HG03520 (cell line): ENCODE results near the gene C6orf136.
"Not testable (repeated sequence)": the region's sequence is repeated elsewhere in the genome, so short reads cannot be mapped to it uniquely, and the experiment has no call there.

ENCODE experiments used
- ATAC-seq: cut with Tn5 transposase; IDR thresholded peaks from one replicate; pipeline ENCODE4 v1.9.1; 2021; ENCODE audit warnings: mild to moderate bottlenecking, moderate library complexity; ENCODE audit not compliant: unreplicated experiment

C6orf136 gene, protein sequence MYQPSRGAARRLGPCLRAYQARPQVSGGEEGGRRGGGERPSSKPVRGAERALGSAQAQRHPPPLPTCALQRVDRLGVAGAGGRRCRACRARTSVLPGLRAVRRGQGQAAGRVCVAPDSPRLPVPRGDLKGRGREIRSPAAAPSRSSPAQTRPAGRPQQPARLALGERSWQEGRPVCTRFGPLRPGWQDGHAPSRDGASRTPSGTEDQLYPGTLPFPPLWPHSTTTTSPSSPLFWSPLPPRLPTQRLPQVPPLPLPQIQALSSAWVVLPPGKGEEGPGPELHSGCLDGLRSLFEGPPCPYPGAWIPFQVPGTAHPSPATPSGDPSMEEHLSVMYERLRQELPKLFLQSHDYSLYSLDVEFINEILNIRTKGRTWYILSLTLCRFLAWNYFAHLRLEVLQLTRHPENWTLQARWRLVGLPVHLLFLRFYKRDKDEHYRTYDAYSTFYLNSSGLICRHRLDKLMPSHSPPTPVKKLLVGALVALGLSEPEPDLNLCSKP

DNA sequence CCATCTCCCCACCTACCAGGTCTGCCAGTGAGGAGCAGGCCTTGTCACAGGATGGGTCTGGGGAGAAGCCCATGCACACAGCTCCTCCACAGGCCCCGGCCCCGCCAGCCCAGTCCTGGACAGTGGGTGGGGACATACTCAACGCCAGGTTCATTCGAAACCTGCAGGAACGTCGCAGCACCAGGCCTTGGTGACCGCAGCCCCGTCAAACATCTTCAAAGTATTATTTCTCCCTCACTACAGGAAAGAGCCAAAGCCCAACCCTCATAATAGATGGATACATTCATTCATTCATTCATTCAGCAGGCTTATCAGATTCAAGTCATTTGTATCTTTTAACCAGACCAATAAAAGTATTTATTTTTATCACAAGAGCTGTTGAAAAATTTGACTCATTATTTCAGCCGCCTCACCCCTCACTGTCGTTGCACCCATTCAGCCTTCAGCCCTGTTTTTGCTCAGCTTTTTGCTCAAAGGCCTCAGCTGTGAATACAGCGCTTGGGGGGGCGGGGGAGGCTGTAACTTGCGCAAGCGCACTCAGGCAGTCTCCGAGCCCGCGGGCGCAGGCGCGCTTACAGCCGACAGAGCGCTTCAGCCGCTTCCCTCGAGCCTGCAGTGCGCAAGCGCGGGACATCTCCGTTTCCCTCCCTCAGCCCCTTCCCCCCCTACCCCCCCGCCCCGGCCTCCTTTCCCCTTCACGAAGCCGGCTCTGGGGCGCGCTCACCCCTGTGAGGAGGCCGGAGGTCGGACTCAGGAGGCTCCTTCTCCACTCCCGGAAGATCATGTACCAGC is at the start of gene C6orf136:
Gene C6orf136, plus strand, starts transcription at position 684 of the 792 bp plus-strand sequence. Its CDS starts 99 bp downstream, at position 783.
- peak; percentile 44 for ATAC-seq

DNA sequence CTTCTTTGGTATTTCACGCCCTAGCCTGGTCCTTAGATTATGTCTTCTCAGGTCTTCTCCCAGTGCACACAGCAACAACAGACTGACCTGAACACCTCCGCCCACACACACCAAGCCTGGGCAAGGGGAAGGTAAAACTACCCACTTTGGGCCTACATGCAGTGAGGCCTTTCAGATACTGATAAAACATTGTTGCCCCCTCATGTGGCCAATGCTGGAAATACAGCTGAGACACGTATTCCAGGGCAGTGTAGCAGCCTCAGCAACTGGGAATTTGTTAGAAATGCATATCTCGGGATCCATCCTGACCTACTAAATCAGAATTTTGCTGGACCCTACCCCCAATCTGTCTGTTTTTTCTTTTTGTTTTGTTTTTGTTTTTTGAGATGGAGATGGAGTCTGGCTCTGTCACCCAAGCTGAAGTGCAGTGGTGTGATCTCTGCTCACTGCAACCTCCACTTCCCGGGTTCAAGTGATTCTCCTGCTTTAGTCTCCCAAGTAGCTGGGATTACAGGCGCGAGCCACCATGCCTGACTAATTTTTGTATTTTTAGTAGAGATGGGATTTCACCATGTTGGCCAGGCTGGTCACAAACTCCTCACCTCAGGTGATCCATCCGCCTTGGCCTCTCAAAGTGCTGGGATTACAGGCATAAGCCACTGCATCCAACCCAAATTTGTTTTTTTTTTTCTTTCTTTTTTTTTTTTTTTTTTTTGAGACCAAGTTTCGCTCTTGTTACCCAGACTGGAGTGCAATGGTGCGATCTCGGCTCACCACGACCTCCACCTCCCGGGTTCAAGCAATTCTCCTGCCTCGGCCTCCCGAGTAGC is 49.4 kb upstream of the C6orf136 start:
- not testable (repeated sequence) for ATAC-seq

DNA sequence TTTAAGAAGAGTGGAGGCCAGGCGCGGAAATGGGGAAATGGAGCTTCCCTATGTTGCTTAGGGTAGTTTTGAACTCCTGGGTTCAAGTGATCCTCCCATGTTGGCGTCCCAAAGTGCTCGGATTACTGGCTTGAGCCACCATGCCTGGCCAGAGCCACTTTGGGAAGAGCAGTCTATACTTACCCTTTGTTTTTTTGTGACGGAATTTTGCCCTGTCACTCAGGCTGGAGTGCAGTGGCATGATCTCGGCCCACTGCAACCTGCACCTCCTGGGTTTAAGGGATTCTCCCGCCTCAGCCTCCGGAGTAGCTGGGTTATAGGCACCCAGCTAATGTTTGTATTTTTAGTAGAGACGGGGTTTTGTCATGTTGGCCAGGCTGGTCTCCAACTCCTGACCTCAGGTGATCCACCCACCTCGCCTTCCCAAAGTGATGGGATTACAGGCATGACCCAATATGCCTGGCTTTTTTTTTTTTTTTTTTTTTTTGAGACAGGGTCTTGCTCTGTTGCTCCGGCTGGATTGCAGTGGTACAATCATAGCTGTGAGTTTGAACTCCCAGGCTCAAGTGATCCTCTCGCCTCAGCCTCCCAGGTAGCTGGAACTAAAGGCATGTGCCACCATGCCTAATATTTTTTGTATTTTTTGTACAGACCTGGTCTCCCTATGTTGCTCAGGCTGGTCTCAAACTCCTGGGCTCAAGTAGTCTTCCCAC is 47.9 kb upstream of the C6orf136 start:
- ATAC-seq, result no peak

DNA sequence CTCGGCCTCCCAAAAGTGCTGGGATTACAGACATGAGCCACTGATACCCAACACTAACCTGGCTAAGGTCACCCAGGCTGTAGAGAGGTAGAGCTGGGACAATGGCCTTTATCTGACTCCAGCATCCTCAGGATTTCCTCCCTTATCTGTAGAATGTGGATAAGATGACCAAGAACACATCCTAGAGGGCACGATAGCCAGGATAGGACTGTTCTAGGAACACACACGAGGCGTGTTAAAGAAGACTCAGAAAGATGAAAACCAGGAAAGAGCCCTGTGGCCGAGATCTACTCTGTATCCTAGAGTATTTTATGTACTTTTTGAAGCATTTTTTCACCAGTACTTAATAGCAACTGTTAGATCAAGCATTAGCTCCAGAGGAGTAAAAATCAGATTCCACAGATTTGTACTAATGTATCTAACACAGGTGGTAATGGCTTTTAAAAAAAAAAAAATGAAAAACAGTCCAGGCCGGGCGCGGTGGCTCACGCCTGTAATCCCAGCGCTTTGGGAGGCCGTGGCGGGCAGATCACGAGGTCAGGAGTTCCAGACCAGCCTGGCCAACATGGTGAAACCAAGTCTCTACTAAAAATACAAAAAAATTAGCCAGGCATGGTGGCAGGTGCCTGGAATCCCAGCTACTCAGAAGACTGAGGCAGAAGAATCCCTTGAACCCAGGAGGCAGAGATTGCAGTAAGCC is 47.2 kb upstream of the C6orf136 start:
- ATAC-seq, result no peak

DNA sequence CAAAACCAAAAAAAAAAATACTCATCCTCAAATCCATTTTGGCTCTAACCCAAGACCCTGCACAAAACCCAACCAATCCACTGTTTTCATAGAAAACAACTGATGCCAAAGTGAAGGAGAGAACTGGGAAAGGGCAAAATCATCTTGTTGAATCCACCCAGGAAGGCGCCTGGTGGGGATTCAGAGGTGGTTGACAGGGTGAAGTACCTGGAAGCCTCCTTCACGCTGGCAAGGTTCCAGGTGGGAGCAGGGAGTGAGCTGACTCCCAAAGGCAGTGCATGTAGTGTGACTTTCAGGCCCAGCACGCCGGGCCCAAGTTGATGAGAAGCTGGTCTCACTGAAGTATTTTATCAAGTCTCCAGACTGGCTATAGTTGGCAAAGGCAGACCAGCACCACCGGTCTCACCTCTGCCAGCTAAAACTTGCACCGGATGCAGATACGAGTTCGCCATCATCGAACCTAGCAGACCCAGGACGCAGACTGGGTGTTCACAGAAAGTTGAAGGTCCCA is 46.4 kb upstream of the C6orf136 start:
- no peak for ATAC-seq

DNA sequence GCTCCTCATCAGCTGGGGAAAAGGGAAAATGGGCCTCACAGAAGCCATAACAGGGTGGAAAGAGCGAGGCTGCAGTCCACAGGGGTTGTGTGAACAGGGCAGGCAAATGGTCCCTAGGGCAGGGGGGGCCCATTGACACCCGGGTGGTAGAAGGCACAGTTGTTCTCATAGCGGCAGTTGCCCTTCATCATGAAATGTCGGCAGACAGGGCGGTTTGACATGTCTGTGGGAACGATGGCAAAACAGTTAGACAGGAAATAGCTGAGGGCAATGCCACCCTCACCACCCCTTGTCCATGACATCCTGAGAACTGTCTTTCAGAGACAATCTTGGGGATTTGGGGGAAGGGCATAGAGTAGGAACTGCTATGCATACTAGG is 45.5 kb upstream of the C6orf136 start:
- ATAC-seq, result no peak

DNA sequence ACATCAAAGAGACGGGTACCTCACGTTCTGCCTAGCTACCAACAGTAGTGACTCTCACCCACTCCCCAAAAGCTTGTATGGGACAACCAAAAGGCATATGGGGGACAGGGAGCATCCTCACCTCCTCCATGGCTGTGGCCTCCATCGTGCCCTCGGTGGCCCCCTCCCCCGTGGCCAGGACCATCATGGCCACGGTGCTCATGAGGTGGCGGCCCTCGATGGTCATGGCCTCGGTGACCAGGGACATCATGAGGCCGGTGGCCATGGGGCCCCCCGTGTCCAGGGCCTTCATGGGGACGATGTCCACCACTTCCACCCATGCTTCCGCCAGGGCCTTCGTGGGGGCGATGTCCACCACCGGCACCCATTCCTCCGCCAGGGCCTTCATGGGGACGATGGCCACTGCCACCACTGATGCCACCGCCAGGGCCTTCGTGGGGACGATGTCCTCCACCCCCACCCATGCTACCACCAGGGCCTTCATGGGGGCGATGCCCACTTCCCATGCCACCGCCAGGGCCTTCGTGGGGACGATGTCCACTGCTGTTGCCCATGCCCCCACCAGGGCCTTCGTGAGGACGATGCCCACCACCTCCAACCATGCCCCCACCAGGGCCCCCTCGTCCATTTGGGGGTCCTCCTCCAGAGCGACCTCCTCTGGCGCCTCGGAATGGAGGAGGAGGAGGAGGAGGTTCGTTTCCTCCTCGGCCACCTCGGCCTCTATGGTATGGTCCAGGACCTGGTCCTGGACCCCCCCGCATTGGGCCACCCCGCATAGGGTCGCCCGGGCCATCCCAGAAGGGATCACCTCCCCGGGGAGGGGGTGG is 44.9 kb upstream of the C6orf136 start:
- no peak for ATAC-seq

DNA sequence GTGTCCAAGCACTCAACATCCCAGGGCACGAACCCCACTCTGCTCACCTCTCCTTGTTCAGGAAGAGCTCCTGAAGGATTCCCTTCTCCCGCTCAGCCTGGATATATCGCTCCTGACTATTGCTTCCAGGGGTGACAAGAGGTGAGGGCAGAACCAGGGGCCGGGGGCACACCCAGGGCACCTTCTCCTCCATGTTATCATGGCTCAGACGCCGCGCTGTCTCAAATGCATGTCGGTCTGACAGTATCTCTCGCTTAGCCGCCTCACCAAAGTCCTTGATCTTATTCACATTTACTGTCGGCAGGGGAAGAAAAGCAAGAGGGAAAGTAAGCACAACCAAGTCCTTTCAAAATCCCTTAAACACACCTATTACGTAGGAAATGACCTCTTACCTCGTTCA is 43.0 kb upstream of the C6orf136 start:
- ATAC-seq, result no peak

DNA sequence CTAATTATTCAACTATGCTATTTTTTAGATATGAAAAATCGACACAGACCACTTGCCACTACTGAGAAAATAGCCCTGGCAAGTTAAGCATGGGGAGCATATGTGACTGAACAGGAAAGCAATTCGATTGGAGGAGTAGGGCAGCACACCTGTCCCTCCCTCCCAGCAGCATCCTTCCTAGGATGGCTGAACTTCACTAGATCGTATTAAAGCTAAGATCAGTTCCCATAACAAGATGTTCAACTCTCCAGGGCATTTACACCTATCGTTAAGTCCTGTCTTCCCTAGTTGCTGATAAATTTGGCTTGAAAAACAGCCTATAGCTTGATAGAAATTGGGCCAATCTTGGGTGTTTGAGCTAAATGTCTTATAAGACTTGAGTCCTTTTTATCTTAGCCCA is 36.9 kb upstream of the C6orf136 start:
- ATAC-seq, result no peak

DNA sequence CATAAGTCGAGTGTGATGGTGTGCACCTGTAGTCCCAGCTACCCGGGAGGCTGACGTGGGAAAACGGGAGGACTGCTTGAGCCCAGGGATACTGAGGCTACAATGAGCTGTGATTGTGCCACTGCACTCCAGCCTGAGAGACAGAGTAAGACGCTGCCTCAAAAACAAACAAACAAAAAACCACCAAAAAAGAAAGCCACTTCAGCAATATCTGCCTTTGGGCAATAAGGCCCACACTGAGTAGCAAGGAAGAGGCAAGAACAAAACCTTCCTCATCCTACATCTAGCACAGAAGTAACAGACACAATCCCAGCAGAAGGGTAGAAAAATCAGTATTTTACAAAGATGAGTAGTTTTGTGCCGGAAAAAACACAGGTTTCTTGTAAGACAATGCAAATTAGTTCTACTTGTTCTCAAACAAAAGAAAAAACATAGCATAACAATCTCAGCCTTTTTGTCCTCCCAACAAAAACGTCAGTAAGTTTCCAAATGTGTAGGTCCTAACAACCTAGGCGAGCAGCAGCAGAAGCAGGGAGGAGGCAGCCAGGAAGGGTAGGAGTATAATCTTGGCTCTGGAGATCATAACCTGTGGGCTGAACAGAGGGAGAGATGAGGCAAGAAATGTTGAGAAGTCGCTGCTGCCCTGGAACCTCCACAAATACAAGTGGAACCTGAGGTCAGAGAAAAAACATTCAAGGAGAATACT is 35.6 kb upstream of the C6orf136 start:
- ATAC-seq, result no peak

DNA sequence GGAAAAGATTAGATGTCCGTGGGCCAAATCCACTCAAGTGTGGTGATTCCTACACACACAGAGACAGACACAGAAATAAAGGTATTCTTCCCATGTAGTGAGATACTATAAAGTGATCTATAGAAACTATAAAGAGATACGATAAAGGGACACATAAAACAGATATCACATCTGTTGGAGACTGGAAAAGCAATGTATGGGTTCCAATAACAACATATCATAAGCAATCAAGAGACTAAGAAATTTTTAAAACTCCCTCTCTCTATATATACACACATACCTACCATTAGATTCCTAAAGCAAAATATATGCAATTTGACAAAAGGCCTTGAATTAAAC is 35.1 kb upstream of the C6orf136 start:
- no peak for ATAC-seq

DNA sequence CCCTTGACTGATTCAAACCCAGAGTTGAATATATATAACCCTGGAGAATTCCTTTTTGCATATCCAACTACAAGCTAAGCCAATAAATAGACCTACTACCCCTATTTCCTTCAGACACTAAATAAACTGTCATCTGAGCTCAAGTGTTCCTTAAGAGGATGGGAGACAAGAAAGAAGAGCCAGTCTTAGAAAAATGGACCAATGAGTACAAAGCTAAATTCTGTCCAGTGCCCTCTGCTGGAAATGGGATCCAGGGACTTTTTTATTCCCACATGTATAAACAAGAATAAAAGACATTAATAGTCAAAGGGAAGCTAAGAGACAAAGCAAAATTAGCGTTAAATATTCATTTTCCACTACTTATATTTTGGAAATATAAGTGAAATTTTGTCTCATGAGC is 34.7 kb upstream of the C6orf136 start:
- no peak for ATAC-seq

DNA sequence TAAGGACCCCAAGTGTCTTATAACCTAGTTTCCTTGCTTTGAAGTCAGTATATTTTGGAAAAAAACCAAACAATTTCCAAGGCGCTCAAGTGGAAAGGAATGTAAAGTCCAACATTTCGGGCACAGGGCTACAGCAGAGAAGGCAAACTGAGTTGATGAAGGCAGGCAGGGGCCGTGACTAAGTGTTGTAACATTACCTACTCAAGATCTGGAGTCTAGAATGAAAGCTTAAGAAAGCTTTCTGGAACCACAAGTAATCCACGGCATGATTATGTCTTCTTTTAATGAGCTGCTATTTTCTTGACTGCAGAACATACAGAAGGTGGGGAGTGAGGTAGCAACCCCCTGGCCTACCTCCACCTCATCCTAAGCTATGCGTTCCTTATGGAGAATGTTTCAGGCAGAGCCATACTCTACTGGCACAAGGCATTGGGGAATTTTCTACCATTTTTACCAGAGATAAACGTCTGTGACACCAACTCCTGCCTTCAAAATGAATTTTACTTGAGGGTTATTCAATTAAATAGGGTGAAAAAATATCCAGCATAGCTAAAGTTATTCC is 34.2 kb upstream of the C6orf136 start:
- ATAC-seq, result no peak

DNA sequence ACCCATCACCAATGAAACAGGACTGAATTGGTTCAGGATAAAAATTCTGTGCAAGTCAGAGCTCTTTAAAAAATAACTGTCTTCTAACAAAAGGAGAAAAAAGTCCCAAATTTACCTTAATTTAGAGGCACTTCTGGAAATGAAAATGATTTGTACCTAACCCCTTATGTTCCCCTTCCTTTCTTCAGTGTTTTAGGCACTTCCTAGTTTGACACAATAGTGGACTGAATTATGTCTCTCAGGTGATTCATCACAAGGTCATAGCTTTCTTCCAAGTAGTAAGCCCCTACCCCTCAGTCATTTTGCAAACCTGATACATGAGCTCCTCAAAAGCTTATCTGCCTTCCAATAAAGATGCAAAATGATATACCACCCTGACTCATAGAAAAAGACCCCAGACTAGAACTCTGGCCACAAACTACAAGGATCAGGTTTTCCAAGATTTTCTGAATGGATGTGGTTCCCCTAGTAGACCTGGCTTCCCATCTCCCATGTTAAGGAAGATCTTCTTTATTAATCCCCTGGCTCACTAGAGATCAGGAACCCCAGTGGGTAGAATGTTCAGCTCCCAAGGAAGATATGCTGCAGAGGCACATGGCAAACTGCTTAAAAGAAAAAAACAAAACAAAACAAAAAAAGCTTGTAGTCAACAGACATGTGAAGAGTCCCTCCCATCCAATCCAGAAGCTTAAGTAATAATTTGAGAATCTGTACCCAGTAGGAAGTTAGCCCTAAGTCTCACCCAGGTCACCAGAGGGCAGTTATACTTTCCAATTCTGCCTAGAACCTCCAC is 33.5 kb upstream of the C6orf136 start:
- ATAC-seq, result no peak

DNA sequence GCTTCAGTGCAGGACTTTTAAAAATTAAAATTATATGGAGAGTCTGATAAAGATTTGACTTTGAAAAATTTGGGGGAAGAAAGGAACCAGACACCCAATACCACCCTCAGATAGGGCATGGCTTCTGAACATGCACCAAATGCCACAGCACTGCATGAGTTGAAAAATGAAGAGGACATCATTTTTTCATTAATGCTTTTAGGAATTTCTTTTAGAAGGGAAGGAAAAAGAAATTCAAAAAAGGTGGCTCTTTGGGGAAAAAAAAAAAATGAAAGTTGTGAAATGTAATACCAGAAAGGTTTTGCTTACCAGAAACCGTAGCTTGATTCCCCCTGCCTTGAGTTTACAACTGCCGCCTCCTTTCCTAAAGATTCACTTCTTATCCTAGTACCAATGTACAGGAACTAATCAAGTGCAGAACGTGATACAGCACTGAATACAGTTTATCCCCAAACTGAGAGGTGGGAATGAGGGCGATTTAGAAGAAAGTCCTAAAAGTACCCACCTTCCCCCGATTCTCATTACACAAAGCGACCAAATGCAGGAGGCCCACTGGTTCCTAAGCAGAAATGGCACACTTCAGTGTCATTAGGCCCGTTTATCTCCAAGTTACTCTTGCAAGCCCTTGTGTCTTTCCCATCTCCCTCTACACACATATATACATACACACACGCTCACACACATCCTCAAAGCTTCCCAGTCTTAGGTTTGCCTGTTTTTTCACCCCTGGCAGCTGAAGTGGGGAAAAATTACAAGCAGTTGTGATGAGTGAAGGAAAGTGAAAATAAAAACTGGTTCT is 32.7 kb upstream of the C6orf136 start:
- no peak for ATAC-seq

DNA sequence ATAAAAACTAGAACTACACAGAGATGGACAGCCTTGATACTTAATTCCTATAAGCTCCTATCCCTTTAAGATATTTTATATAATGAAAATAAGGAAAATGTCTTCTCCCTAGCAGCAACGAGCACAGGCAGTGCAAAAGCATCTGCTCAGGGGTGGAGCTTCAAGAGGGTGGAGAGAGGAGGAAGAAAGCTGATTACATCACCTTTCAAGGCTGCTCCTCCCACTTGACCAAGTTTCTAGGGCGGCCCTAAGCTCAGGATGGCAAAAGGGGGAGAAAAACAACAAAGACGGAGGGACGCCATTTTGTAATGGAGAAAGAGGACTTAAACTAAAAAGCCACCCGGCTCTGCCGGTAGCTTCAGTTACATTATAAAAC is 32.1 kb upstream of the C6orf136 start:
- ATAC-seq, result peak; percentile 30
